ENCODE results near the gene C9orf152.

C9orf152 gene

DNA sequence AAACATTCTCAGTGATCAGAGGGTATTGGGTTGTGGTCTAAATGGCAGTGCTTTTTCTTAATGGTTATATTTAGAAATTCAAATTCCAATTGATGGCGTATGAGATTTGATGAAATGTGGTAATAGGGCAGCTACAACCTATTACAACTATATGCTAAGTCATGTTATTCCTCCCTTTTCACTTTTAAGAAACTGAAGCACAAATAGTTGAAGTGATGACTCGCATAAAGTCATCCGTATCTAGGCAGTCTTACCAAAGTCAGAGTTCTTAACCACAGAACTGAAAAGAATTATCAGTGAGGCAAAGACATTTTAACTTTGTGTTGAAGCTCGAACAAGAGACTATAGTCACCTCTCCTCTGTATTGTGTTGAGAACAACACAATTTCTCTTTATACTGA is 28.2 kb downstream of the C9orf152 start:
- DNase-seq: no peak

- DNase-seq: no peak
Measured at GRCh38 chr9:110178281-110178680, 29.7 kb downstream of the C9orf152 start.

DNA sequence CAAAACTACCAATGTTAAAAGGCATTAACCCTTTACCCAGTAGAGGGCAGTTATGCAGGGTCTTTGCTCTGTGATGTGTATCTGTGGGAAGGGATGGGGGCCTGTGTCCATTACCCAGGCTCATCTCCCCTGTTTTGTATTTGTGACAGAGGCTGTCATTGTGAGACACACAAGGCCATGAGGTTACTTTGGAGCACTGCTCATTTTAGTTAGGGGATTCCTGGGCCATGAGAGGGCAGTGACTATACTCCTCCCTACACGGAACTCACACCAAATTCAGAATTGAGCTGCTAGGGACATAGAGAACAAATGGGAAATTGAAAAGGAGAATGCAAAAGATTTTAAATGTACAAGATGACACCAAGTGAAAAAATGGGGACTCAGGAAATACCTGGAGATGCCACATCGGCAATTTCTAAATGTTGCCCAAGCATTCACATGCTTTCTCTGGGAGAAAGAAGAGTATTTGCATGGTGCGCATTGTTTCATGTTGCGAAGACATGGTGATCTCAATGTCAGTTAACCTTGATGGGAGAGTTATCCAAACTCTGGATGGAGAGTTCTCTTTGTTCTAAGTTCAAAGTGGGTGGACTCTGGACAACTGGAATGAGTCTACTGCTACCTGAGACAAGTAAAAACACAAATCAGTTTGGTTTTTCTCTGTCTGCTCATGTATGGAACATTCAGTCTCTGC is 32.5 kb downstream of the C9orf152 start:
- DNase-seq: no peak

- DNase-seq: no peak
Measured at GRCh38 chr9:110173322-110173642, 34.7 kb downstream of the C9orf152 start.

DNA sequence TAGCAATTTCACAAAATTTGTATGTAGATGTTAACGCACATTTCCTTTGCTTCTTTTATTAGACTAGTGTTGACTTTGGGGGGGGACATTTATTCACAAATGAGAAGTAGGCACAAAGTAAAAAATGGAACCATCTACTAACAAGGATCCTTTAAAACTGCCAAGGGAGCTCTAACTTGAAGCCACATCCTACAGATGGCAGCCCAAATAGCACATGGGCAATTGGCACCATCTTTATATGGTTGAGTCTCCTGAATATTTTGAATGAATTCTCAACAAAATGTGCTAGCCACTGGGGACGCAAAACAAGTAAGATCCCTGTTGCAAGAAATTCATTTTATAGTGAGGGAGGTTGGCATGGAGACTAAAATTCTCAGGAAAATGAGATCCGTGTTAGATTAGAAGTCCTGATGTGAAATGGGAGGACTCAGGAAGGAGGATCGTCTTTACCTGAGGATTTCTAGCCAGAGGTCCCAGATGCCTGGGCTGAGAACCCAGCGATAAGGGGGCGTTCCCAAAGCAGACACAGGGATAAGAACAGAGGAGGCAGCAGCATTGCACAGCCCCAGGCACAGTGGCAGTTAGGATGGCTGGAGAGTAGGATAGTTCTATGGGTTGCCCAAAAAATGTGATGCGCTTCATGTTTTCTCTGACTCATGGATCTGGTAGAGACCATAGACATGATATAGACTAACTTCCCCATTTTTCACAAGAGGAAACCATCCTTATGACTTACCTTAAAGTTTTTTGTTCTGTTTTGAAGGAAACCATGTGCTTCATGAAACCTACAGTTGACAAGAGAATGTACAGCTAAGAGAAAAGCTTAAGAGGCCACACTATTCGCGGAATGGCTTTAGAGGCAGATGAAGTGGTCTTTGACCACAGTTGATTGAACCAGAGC is 37.4 kb downstream of the C9orf152 start:
- no peak for DNase-seq

DNA sequence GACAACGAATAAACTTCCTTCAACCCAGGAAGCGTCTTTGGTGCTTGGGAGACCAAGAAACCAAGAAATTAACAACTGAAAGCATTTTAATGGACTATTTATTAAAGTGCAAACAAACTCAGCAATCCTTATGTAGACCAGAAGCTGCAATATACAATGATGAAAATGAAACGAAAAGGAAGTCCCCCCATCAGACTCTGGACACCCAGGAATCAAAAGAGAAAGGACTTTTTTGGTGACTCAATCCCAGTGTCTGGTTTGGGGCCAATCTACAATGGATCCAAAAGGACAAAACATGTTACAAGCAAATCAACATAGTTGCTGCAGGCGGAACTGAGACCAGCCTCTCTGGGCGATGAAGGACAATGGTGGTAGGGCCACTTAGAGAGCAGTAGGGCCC is 39.5 kb downstream of the C9orf152 start:
- DNase-seq: no peak

GRCh38 chr9:110161940-110162339 is 46.0 kb downstream of the C9orf152 start:
- DNase-seq: no peak

DNA sequence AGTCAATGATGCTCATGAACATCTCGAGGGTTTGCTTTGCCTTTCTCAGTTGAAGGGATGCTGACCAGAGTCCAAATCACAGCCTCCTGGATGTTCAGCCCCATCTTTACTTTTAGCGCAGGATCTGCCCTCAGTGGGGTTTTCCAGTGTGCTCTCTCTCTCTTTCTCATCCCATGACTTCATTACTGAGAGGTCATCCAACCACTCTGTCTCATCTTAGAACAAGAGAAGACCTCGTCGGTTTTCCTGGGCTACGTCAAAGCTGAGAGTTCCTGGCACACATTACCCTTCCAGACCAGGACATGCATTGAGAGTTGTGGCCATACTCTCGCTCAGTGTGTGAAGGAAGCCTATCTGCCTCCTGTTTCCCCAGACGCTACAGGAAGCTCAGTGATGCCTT is 47.3 kb downstream of the C9orf152 start:
- no peak for DNase-seq

DNA sequence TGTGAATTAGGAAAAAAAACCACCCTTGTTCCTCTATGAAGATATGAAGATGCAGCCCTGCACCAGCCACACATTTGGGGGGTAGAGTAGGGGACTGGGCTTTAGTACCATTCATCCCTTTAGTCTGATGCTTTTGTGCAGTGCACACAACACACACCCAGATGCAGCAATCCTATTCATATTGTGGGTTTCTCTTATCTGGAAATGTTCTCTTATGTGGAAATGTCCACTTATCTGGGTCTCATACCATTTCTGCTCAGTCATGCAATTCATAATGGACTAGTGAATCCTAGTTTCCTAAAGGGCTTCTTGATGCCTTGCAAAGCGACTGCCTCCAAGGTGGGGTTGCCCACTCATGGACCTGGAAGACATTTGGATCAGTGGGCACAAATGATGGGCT is 47.8 kb downstream of the C9orf152 start:
- no peak for DNase-seq

GRCh38 chr9:110157823-110158664 is 49.9 kb downstream of the C9orf152 start:
- no peak for DNase-seq

GRCh38 chr9:110156902-110157301 is 51.1 kb downstream of the C9orf152 start:
- DNase-seq: no peak

- DNase-seq: no peak
Measured at GRCh38 chr9:110156416-110156815, 51.5 kb downstream of the C9orf152 start.

- no peak for DNase-seq
Measured at GRCh38 chr9:110155751-110156150, 52.2 kb downstream of the C9orf152 start.

DNA sequence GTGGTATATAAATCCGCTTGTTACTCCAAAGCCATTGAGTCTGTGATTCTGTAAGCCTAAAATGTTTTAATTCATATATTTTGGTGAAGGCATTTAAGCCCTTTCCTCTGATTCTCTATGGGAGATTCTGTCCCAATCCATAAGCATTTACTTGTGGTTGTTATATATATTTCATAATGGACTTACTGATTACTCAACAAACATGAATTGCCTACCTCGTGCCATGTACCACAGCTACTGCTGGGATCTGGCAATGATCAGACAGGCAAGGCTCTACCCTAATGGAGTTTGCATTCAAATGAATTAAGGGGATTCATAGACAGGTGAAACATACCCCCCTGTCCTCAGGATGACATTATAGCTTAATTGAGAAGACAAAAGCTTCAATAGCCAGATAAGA is 54.5 kb downstream of the C9orf152 start:
- no peak for DNase-seq

DNA sequence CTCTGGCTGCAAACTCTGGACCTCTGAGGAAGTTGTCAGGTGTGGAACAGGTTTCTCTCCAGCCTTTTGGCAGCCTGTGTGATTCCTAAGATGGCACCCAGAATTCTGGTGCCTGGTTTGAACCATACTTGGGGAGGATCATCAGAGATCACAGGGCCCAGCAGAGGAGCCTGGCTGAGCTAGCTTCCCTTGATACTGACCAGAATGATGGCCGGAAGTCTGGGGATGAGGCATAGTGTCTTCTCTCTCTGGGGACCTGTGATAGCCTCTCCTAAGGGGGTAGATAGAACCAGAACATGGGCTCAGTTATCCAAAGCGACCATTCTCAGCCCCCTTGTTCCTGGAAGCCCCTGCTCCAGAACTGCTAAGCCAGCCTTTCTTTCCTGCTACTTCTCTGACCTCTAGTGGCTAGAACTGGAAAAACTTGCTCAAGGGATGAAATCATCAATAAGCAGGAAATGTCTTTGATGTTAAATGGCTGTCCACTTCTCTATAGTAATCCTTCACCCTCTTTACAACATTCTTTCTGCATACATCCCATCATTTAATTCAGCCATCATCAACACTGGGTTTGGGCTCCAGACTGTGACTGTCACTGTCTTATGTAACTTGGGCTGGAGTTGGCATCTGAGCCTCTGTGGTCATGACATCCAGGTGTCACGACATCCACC is 55.1 kb downstream of the C9orf152 start:
- no peak for DNase-seq

Measured in NCI-H2081 treated with DMSO at 0.1 percent for 48 hours (cell line).